T-helper 1 cell treated with Interleukin-12 subunit alpha and Interleukin-12 subunit beta and Interleukin-4 antibody, amounts not matched to agents 30 μg/mL and 1 μg/mL, for 36 hours (primary cell): ENCODE data around the gene PKHD1.

ENCODE experiments used
- H3K27ac Mint-ChIP-seq: one replicate; pipeline ENCODE4 v1.8.0; 2021; ENCODE audit warnings: mild to moderate bottlenecking, mixed read lengths
- H3K27me3 Mint-ChIP-seq: one replicate; pipeline ENCODE4 v1.8.0; 2021; ENCODE audit warnings: low read depth, mixed read lengths
- H3K36me3 Mint-ChIP-seq: one replicate; pipeline ENCODE4 v1.8.0; 2021; ENCODE audit warnings: low read depth, mixed read lengths
- H3K4me1 Mint-ChIP-seq: one replicate; pipeline ENCODE4 v1.8.0; 2021; ENCODE audit warnings: low read depth, mixed read lengths
- H3K4me3 Mint-ChIP-seq: one replicate; pipeline ENCODE4 v1.8.0; 2021; ENCODE audit warnings: mild to moderate bottlenecking, moderate library complexity, mixed read lengths
- H3K9me3 Mint-ChIP-seq: one replicate; pipeline ENCODE4 v1.8.0; 2021; ENCODE audit warnings: mixed read lengths

The PKHD1 gene

GRCh38 chr6:51660767-51661166 lies 426.6 kb downstream of the PKHD1 start:
- H3K4me1 Mint-ChIP-seq: no peaks in the 10 kb centered on the region
- no peaks in the 10 kb centered on the region for H3K9me3 Mint-ChIP-seq
- no peak overlapping the region for H3K4me3 Mint-ChIP-seq
- H3K27me3 Mint-ChIP-seq: no peaks in the 10 kb centered on the region
- no peak overlapping the region for H3K27ac Mint-ChIP-seq
- H3K36me3 Mint-ChIP-seq: no peaks in the 10 kb centered on the region

- Mint-ChIP-seq H3K27me3 (no peaks in the 10 kb centered on the region), H3K4me3 (no peak overlapping the region), H3K27ac (no peak overlapping the region), H3K4me1 (no peaks in the 10 kb centered on the region), H3K36me3 (no peaks in the 10 kb centered on the region), H3K9me3 (no peaks in the 10 kb centered on the region)
These were observed 429.9 kb downstream of the PKHD1 start for GRCh38 chr6:51657491-51657890.

GRCh38 chr6:51655517-51655916 lies 431.9 kb downstream of the PKHD1 start:
- Mint-ChIP-seq H3K4me1 (no peaks in the 10 kb centered on the region), H3K36me3 (no peaks in the 10 kb centered on the region), H3K27me3 (no peaks in the 10 kb centered on the region), H3K4me3 (no peak overlapping the region), H3K27ac (no peak overlapping the region), H3K9me3 (no peaks in the 10 kb centered on the region)

GRCh38 chr6:51654647-51655046 lies 432.8 kb downstream of the PKHD1 start:
- Mint-ChIP-seq H3K36me3 (no peaks in the 10 kb centered on the region), H3K4me1 (no peaks in the 10 kb centered on the region), H3K27me3 (no peaks in the 10 kb centered on the region)

GRCh38 chr6:51651132-51651817 lies 436.1 kb downstream of the PKHD1 start:
- H3K36me3 Mint-ChIP-seq: no peaks in the 10 kb centered on the region
- no peaks in the 10 kb centered on the region for H3K27me3 Mint-ChIP-seq
- no peak overlapping the region for H3K4me3 Mint-ChIP-seq
- H3K27ac Mint-ChIP-seq: no peak overlapping the region
- no peaks in the 10 kb centered on the region for H3K9me3 Mint-ChIP-seq
- H3K4me1 Mint-ChIP-seq: no peaks in the 10 kb centered on the region

More at GRCh38 chr6:51654647-51655046, 432.8 kb downstream of the PKHD1 start:
- Mint-ChIP-seq H3K9me3 (no peaks in the 10 kb centered on the region), H3K27ac (no peak overlapping the region), H3K4me3 (no peak overlapping the region)

- Mint-ChIP-seq H3K27me3 (no peaks in the 10 kb centered on the region), H3K4me1 (no peaks in the 10 kb centered on the region), H3K4me3 (no peak overlapping the region), H3K9me3 (no peaks in the 10 kb centered on the region), H3K27ac (no peak overlapping the region), H3K36me3 (no peaks in the 10 kb centered on the region)
These were observed 438.6 kb downstream of the PKHD1 start for GRCh38 chr6:51648774-51649173.

GRCh38 chr6:51648236-51648635 lies 439.2 kb downstream of the PKHD1 start:
- Mint-ChIP-seq H3K4me3 (no peak overlapping the region), H3K9me3 (no peaks in the 10 kb centered on the region), H3K4me1 (no peaks in the 10 kb centered on the region), H3K27ac (no peak overlapping the region), H3K27me3 (no peaks in the 10 kb centered on the region), H3K36me3 (no peaks in the 10 kb centered on the region)

- Mint-ChIP-seq H3K4me3 (no peak overlapping the region), H3K4me1 (no peaks in the 10 kb centered on the region), H3K36me3 (no peaks in the 10 kb centered on the region), H3K27ac (no peak overlapping the region), H3K27me3 (no peaks in the 10 kb centered on the region), H3K9me3 (peaks cover 4% of the 10 kb centered on the region)
These were observed 443.0 kb downstream of the PKHD1 start for GRCh38 chr6:51644426-51644825.

- H3K36me3 Mint-ChIP-seq: no peaks in the 10 kb centered on the region
- peaks cover 4% of the 10 kb centered on the region for H3K9me3 Mint-ChIP-seq
- H3K27me3 Mint-ChIP-seq: no peaks in the 10 kb centered on the region
- H3K27ac Mint-ChIP-seq: no peak overlapping the region
- no peak overlapping the region for H3K4me3 Mint-ChIP-seq
- H3K4me1 Mint-ChIP-seq: no peaks in the 10 kb centered on the region
These were observed 447.4 kb downstream of the PKHD1 start for GRCh38 chr6:51640021-51640420.

- Mint-ChIP-seq H3K4me1 (no peaks in the 10 kb centered on the region), H3K9me3 (no peaks in the 10 kb centered on the region), H3K27ac (no peak overlapping the region), H3K36me3 (no peaks in the 10 kb centered on the region), H3K4me3 (no peak overlapping the region), H3K27me3 (no peaks in the 10 kb centered on the region)
These were observed 454.0 kb downstream of the PKHD1 start for GRCh38 chr6:51633424-51633823.

GRCh38 chr6:51630011-51630410 lies 457.4 kb downstream of the PKHD1 start:
- no peak overlapping the region for H3K4me3 Mint-ChIP-seq
- no peaks in the 10 kb centered on the region for H3K27me3 Mint-ChIP-seq
- no peaks in the 10 kb centered on the region for H3K36me3 Mint-ChIP-seq
- H3K27ac Mint-ChIP-seq: no peak overlapping the region
- H3K4me1 Mint-ChIP-seq: no peaks in the 10 kb centered on the region
- H3K9me3 Mint-ChIP-seq: no peaks in the 10 kb centered on the region

GRCh38 chr6:51626391-51626790 lies 461.0 kb downstream of the PKHD1 start:
- Mint-ChIP-seq H3K4me1 (no peaks in the 10 kb centered on the region), H3K27me3 (no peaks in the 10 kb centered on the region), H3K4me3 (no peak overlapping the region), H3K27ac (no peak overlapping the region), H3K36me3 (no peaks in the 10 kb centered on the region), H3K9me3 (no peaks in the 10 kb centered on the region)

GRCh38 chr6:51625566-51625965 lies 461.8 kb downstream of the PKHD1 start:
- H3K27ac Mint-ChIP-seq: no peak overlapping the region
- no peaks in the 10 kb centered on the region for H3K36me3 Mint-ChIP-seq
- no peaks in the 10 kb centered on the region for H3K4me1 Mint-ChIP-seq
- no peak overlapping the region for H3K4me3 Mint-ChIP-seq
- H3K9me3 Mint-ChIP-seq: no peaks in the 10 kb centered on the region
- no peaks in the 10 kb centered on the region for H3K27me3 Mint-ChIP-seq

- no peak overlapping the region for H3K4me3 Mint-ChIP-seq
- H3K36me3 Mint-ChIP-seq: no peaks in the 10 kb centered on the region
- H3K4me1 Mint-ChIP-seq: no peaks in the 10 kb centered on the region
- H3K27ac Mint-ChIP-seq: no peak overlapping the region
- H3K9me3 Mint-ChIP-seq: no peaks in the 10 kb centered on the region
- no peaks in the 10 kb centered on the region for H3K27me3 Mint-ChIP-seq
These were observed 466.4 kb downstream of the PKHD1 start for GRCh38 chr6:51620971-51621370.

- Mint-ChIP-seq H3K4me3 (no peak overlapping the region), H3K9me3 (no peaks in the 10 kb centered on the region), H3K27me3 (no peaks in the 10 kb centered on the region), H3K27ac (no peak overlapping the region), H3K4me1 (no peaks in the 10 kb centered on the region), H3K36me3 (no peaks in the 10 kb centered on the region)
These were observed 468.2 kb downstream of the PKHD1 start for GRCh38 chr6:51619042-51619799.
